HEK293 (cell line): ENCODE results near the gene SLC25A20.

Experiments used
- CTCF ChIA-PET: fragments of 350-600 bp; formaldehyde crosslinking; extraction: SDS; loops from one replicate; lab custom pipeline; 2021; ENCODE audit warnings: antibody characterized with exemption; lab: Yijun Ruan, JAX
- POLR2A ChIA-PET: fragments of 300-600 bp; formaldehyde crosslinking; extraction: SDS; loops from one replicate; lab custom pipeline; 2020; ENCODE audit warnings: antibody characterized with exemption, inconsistent platforms; lab: Yijun Ruan, JAX
- H3K27ac ChIP-seq: fragments of 200-500 bp; sonication (Bioruptor generic); 2 replicates; pipeline ENCODE4 v1.5.1; 2014; ENCODE audit warnings: low read depth, low read length, control low read depth, inconsistent platforms; ENCODE audit errors: extremely low read depth
- H3K36me3 ChIP-seq, 2 experiments: fragments of 200-500 bp in 1 of 2; sonication (Bioruptor generic) in 1 of 2; 1 replicate in 1 of 2; 2 replicates in 1 of 2; pipeline ENCODE4 v1.5.1; 2014 to 2017; ENCODE audit warnings: inconsistent platforms in 2 of 2, low read length in 2 of 2; ENCODE audit not compliant: control insufficient read depth in 2 of 2, insufficient read depth in 1 of 2
- H3K4me1 ChIP-seq: fragments of 200-500 bp; sonication (Bioruptor generic); 2 replicates; pipeline ENCODE4 v1.5.1; 2014; ENCODE audit warnings: mild to moderate bottlenecking, low read length, inconsistent platforms; ENCODE audit not compliant: control insufficient read depth, insufficient read depth
- H3K4me3 ChIP-seq: 2 replicates; pipeline ENCODE4 v1.5.1; 2011; ENCODE audit warnings: low read depth, mild to moderate bottlenecking, control low read depth, low read length, moderate library complexity
- H3K9me3 ChIP-seq: fragments of 200-500 bp; sonication (Bioruptor generic); 2 replicates; pipeline ENCODE4 v1.5.1; 2014; ENCODE audit warnings: low read depth, low read length, inconsistent platforms; ENCODE audit not compliant: control insufficient read depth, insufficient read depth
- HOXD13 ChIP-seq: sonication (generic); formaldehyde crosslinking; IDR thresholded peaks from 2 replicates; pipeline ENCODE4 v1.8.0; 2022; ENCODE audit warnings: missing genetic modification reagents, borderline replicate concordance
- SCRT1 ChIP-seq: fragments of 450-650 bp; formaldehyde crosslinking; IDR thresholded peaks from 2 replicates; pipeline ENCODE4 v1.5.1; 2016; ENCODE audit warnings: missing biosample characterization, missing genetic modification characterization, borderline replicate concordance
- WT1 ChIP-seq: fragments of 450-650 bp; formaldehyde crosslinking; IDR thresholded peaks from 2 replicates; pipeline ENCODE4 v1.5.1; 2016; ENCODE audit warnings: missing biosample characterization, missing genetic modification characterization
- ZBTB7A ChIP-seq: fragments of 450-650 bp; formaldehyde crosslinking; IDR thresholded peaks from 2 replicates; pipeline ENCODE4 v1.5.1; 2016; ENCODE audit warnings: low read depth, missing biosample characterization, missing genetic modification characterization
- ZNF214 ChIP-seq: fragments of 450-650 bp; formaldehyde crosslinking; IDR thresholded peaks from 2 replicates; pipeline ENCODE4 v1.5.1; 2017; ENCODE audit warnings: missing biosample characterization, mild to moderate bottlenecking, missing genetic modification characterization, borderline replicate concordance
- ZNF266 ChIP-seq: fragments of 450-650 bp; formaldehyde crosslinking; IDR thresholded peaks from 2 replicates; pipeline ENCODE4 v1.5.1; 2016; ENCODE audit warnings: missing biosample characterization, missing genetic modification characterization, low read depth
- ZNF274 ChIP-seq, 2 experiments: fragments of 200-500 bp in 1 of 2; fragments of 450-650 bp in 1 of 2; sonication (Bioruptor generic) in 1 of 2; formaldehyde crosslinking in 1 of 2; IDR thresholded peaks; 2 replicates each; pipeline versions ENCODE4 v1.5.1 to v1.6.1; 2014 to 2016; ENCODE audit warnings: borderline replicate concordance in 1 of 2, inconsistent platforms in 1 of 2, low read length in 1 of 2, missing biosample characterization in 1 of 2, missing genetic modification characterization in 1 of 2
- ZNF335 ChIP-seq: fragments of 450-650 bp; formaldehyde crosslinking; conservative IDR thresholded peaks from 2 replicates; pipeline ENCODE4 v1.5.1; 2016; ENCODE audit warnings: missing biosample characterization, missing genetic modification characterization
- ZNF354C ChIP-seq: fragments of 450-650 bp; formaldehyde crosslinking; IDR thresholded peaks from 2 replicates; pipeline ENCODE4 v1.5.1; 2016; ENCODE audit warnings: missing biosample characterization, missing genetic modification characterization, low read depth, borderline replicate concordance
- ZNF398 ChIP-seq: fragments of 450-650 bp; formaldehyde crosslinking; IDR thresholded peaks from 2 replicates; pipeline ENCODE4 v1.5.1; 2017; ENCODE audit warnings: missing biosample characterization, missing genetic modification characterization
- ZNF416 ChIP-seq: fragments of 450-650 bp; formaldehyde crosslinking; IDR thresholded peaks from 2 replicates; pipeline ENCODE4 v1.5.1; 2016; ENCODE audit warnings: missing biosample characterization, missing genetic modification characterization
- ZNF426 ChIP-seq: fragments of 450-650 bp; formaldehyde crosslinking; IDR thresholded peaks from 2 replicates; pipeline ENCODE4 v1.5.1; 2017; ENCODE audit warnings: missing biosample characterization, missing genetic modification characterization, mild to moderate bottlenecking, inconsistent platforms, moderate library complexity
- ZNF621 ChIP-seq: fragments of 450-650 bp; formaldehyde crosslinking; IDR thresholded peaks from 2 replicates; pipeline ENCODE4 v1.5.1; 2017; ENCODE audit warnings: missing biosample characterization, missing genetic modification characterization
- ZNF623 ChIP-seq: fragments of 450-650 bp; formaldehyde crosslinking; IDR thresholded peaks from 2 replicates; pipeline ENCODE4 v1.5.1; 2016; ENCODE audit warnings: missing biosample characterization, missing genetic modification characterization
- ZNF692 ChIP-seq: fragments of 450-650 bp; formaldehyde crosslinking; IDR thresholded peaks from 2 replicates; pipeline ENCODE4 v1.5.1; 2016; ENCODE audit warnings: missing biosample characterization, missing genetic modification characterization
- TF ChIP-seq, protein P1 (sequence below): fragments of 450-650 bp; formaldehyde crosslinking; IDR thresholded peaks from 2 replicates; pipeline ENCODE4 v1.5.1; 2017; ENCODE audit warnings: missing biosample characterization, missing genetic modification characterization
- TF ChIP-seq, protein P2 (sequence below): fragments of 450-650 bp; formaldehyde crosslinking; IDR thresholded peaks from 2 replicates; pipeline ENCODE4 v1.5.1; 2016; ENCODE audit warnings: missing biosample characterization, missing genetic modification characterization

Gene SLC25A20

DNA sequence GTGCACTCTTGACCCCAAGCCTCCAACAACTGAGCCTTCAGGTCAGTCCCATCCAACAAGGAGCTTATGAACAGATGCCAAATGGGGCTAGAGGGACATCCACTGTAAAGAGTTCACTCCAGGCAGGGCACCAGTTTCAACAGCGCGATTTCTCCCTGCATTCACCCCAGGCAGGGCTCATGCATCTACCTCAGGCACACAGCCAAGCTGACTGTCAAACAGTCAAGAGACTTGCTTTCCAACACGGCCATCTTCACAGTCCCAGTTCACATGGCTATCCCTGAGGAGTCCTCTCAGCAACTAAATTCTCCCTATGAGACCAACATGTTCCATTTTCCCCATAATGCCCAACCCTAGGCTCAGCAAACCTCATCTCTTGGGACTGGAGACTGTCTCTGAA, 17.7 kb downstream of the SLC25A20 start:
- no peak overlapping the region for H3K27ac ChIP-seq
- H3K4me1 ChIP-seq: no peaks in the 10 kb centered on the region
- H3K4me3 ChIP-seq: no peak overlapping the region
- peaks cover 0 to 9% of the 10 kb centered on the region in 2 experiments; a peak in 1 of 3 replicates for H3K36me3 ChIP-seq
- H3K9me3 ChIP-seq: no peaks in the 10 kb centered on the region
- POLR2A ChIA-PET: no interaction called here
- CTCF ChIA-PET: no interaction called here
- no peak for TF ChIP-seq ZNF398 (tag by site-specific recombination)
- TF ChIP-seq ZNF354C (tag by site-specific recombination): no peak
- TF ChIP-seq ZNF266 (tag by site-specific recombination): no peak
- TF ChIP-seq SCRT1 (tag by site-specific recombination): no peak
- no peak for TF ChIP-seq HOXD13
- no peak for TF ChIP-seq ZNF214 (tag by site-specific recombination)
- TF ChIP-seq ZNF416 (tag by site-specific recombination): no peak
- no peak for TF ChIP-seq ZNF274 (IDR thresholded peaks at IDR 0.05; ENCODE audit: low read length)
- no peak for TF ChIP-seq ZNF274 (tag by site-specific recombination; IDR thresholded peaks at IDR 0.05; ENCODE audit: borderline replicate concordance)
- no peak for TF ChIP-seq ZNF621
- TF ChIP-seq ZBTB7A (tag by site-specific recombination): no peak
- TF ChIP-seq, protein P1, sequence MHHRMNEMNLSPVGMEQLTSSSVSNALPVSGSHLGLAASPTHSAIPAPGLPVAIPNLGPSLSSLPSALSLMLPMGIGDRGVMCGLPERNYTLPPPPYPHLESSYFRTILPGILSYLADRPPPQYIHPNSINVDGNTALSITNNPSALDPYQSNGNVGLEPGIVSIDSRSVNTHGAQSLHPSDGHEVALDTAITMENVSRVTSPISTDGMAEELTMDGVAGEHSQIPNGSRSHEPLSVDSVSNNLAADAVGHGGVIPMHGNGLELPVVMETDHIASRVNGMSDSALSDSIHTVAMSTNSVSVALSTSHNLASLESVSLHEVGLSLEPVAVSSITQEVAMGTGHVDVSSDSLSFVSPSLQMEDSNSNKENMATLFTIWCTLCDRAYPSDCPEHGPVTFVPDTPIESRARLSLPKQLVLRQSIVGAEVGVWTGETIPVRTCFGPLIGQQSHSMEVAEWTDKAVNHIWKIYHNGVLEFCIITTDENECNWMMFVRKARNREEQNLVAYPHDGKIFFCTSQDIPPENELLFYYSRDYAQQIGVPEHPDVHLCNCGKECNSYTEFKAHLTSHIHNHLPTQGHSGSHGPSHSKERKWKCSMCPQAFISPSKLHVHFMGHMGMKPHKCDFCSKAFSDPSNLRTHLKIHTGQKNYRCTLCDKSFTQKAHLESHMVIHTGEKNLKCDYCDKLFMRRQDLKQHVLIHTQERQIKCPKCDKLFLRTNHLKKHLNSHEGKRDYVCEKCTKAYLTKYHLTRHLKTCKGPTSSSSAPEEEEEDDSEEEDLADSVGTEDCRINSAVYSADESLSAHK (tag by site-specific recombination): no peak
- TF ChIP-seq ZNF426 (tag by site-specific recombination): no peak
- TF ChIP-seq WT1 (tag by site-specific recombination): no peak
- TF ChIP-seq, protein P2, sequence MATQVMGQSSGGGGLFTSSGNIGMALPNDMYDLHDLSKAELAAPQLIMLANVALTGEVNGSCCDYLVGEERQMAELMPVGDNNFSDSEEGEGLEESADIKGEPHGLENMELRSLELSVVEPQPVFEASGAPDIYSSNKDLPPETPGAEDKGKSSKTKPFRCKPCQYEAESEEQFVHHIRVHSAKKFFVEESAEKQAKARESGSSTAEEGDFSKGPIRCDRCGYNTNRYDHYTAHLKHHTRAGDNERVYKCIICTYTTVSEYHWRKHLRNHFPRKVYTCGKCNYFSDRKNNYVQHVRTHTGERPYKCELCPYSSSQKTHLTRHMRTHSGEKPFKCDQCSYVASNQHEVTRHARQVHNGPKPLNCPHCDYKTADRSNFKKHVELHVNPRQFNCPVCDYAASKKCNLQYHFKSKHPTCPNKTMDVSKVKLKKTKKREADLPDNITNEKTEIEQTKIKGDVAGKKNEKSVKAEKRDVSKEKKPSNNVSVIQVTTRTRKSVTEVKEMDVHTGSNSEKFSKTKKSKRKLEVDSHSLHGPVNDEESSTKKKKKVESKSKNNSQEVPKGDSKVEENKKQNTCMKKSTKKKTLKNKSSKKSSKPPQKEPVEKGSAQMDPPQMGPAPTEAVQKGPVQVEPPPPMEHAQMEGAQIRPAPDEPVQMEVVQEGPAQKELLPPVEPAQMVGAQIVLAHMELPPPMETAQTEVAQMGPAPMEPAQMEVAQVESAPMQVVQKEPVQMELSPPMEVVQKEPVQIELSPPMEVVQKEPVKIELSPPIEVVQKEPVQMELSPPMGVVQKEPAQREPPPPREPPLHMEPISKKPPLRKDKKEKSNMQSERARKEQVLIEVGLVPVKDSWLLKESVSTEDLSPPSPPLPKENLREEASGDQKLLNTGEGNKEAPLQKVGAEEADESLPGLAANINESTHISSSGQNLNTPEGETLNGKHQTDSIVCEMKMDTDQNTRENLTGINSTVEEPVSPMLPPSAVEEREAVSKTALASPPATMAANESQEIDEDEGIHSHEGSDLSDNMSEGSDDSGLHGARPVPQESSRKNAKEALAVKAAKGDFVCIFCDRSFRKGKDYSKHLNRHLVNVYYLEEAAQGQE (tag by site-specific recombination): no peak
- no peak for TF ChIP-seq ZNF623 (tag by site-specific recombination)
- TF ChIP-seq ZNF335 (tag by site-specific recombination): no peak
- no peak for TF ChIP-seq ZNF692 (tag by site-specific recombination)
